ENCODE results near the gene ARHGAP27.
"Not testable (repeated sequence)": the region's sequence is repeated elsewhere in the genome, so short reads cannot be mapped to it uniquely, and the experiment has no call there.

DNA sequence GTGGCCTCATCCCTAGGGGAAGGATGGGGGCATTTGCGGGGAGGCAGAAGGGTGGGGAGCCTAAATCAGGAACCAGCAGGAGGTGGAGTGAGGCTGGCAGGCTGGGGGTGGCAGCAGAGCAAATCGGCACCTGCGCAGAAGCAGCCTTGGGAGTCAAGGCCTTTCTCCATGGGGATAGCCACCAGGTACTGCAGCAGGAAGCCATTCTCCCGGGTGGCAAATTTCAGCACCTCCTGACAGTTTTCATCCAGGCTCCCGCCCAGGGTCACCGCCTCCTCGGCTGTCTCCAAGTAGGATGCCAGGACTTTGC is 20.5 kb upstream of the ARHGAP27 start:
- TF ChIP-seq, protein P1, sequence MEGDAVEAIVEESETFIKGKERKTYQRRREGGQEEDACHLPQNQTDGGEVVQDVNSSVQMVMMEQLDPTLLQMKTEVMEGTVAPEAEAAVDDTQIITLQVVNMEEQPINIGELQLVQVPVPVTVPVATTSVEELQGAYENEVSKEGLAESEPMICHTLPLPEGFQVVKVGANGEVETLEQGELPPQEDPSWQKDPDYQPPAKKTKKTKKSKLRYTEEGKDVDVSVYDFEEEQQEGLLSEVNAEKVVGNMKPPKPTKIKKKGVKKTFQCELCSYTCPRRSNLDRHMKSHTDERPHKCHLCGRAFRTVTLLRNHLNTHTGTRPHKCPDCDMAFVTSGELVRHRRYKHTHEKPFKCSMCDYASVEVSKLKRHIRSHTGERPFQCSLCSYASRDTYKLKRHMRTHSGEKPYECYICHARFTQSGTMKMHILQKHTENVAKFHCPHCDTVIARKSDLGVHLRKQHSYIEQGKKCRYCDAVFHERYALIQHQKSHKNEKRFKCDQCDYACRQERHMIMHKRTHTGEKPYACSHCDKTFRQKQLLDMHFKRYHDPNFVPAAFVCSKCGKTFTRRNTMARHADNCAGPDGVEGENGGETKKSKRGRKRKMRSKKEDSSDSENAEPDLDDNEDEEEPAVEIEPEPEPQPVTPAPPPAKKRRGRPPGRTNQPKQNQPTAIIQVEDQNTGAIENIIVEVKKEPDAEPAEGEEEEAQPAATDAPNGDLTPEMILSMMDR (IDR thresholded peaks at IDR 0.05): not testable (repeated sequence)
- TF ChIP-seq POLR2A, POLR2AphosphoS5 (IDR thresholded peaks at IDR 0.05): not testable (repeated sequence)
